GM18870 (cell line): Measurements from ENCODE around the gene RABL6.

Experiments
- ATAC-seq: cut with Tn5 transposase; IDR thresholded peaks from one replicate; pipeline ENCODE4 v1.9.1; 2021; ENCODE audit warnings: moderate library complexity; ENCODE audit not compliant: unreplicated experiment

Gene RABL6

DNA sequence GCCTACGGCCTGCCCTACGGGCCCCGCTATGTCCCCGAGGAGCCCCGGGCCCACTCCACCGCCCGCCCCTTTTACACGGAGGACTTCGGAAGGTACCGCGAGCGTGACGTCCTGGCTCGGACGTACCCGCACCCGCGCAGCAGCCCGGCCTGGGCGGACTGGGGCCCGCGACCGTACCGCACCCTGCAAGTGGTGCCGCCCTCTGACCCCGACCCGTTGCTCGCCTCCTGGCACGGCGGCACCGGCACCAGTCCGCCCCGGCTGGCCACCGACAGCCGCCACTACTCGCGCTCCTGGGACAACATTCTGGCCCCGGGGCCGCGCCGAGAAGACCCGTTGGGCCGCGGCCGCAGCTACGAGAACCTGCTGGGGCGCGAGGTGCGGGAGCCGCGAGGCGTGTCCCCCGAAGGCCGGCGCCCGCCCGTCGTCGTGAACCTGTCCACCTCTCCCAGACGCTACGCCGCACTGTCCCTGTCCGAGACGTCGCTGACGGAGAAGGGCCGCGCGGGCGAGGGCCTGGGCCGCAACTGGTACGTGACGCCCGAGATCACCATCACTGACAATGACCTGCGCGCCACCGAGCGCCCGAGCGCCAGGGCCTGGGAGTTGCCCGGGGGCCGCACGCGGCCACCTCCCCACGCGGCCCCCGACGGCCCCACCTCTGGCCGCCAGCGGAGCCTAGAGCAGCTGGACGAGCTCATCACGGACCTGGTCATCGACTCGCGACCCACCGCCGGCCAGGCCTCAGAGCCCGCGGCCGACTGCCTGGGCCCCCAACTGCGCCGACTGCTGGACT lies 37.9 kb downstream of the RABL6 start:
- no peak for ATAC-seq

DNA sequence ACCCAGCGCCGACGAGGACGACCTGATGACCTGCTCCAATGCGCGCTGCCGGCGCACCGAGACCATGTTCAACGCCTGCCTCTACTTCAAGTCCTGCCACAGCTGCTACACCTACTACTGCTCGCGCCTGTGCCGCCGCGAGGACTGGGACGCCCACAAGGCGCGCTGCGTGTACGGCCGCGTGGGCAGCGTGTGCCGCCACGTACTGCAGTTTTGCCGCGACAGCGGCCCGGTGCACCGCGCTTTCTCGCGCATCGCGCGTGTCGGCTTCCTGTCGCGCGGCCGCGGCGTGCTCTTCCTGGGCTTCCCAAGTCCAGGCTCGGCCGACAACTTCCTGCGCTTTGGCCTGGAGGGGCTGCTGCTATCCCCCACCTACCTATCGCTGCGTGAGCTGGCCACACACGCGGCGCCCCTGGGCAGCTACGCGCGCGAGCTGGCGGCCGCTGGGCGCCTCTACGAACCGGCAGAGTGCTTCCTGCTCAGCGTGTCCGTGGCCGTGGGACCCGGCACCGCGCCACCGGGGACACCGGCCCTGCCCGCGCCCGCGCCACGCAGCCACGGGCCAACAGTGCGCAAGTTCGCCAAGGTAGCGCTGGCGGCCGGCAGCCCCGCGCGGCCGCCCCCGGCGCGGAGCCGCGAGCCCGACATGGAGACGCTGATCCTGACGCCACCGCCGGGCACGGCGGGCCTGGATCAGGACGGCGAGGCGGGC lies 38.8 kb downstream of the RABL6 start:
- no peak for ATAC-seq

DNA sequence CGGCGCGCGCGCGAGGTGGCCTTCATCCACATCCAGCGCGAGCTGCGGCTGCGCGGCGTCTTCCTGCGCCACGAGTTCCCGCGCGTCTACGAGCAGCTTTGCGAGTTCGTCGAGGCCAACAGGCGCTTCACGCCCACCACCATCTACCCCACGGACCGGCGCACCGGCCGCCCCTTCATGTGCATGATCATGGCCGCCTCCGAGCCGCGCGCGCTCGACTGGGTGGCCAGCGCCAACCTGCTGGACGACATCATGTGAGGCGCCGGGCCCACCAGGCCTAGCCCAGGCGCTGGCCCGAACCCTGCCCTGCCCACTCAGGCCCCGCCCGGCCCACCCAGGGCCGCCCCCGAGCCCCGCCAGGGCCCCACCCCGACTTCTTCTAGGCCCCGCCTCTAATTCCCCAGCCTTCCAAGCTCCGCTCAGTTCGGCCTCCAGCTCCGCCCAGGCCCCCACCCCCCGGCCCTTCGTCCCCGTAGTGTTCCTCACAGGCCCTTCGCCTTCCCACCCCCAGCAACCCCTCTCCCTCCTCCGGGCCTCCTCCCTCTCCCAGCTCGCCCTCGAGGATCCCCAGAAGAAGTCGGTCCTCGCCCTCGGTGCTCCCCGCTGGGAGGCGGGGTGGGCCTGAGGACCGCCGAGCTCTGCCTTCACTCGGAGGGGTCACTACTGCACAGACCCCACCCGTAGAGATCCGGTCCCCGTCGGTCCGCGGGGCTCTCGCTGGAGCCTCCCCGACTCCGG lies 39.5 kb downstream of the RABL6 start:
- no peak for ATAC-seq

DNA sequence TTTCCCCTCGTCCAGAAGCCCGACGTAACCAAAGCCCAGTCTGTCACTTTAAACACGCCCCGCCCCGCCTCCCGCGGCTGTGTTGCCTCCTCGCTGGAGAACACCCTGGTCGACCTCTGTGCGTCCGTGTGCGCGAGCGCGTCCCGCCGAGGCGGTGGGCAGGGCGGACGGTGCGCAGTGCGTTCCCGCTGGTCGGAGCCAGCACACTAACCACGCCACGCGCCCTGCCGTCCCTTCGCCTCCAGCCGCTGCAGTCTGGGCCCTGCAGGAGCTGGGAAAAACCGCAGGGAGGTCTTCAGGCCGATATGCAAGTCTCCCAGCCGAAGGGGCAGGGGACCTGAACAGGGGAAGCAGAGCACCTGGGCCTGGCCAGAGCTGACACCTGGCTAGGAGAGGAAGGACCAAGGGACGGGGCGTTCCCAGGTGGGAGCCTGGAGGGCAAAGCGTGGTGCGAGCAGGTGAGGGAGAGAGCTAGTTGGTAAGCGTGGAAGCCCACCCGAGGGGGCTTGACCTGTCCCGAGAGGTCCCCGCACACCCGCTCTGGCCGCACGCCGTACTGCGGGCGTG lies 40.2 kb downstream of the RABL6 start:
- ATAC-seq, result no peak

DNA sequence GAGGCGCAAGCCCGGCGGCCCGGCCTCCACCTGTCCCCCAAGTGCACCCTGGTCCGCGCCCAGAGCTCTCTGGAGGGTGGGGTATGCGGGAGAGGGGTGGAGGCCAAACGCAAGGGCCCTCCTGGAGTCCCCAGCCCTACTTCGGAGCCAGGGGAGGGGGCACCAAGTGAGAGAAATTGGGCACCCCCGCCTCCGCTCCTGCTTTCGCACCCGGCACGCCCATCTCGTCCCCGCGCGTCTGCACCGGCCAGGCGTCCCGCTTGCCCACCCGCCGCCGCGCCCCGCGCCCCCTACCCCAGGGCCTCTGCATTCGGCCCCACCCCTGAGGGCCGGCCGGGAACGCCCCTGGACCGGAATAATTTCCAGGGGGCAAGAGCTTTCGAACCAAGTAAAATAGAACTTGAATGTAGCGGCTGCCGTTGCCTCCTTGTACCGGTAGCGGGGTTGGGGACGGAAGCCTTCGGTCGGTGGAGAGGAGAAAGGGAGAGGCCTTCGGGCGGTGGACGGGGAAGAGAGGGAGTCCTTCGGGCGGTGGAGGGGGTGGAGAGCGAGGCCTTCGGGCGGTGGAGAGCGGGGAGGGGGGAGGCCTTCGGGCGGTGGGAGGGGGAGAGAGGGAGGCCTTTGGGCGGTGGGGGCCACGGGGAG lies 40.8 kb downstream of the RABL6 start:
- ATAC-seq, result no peak

DNA sequence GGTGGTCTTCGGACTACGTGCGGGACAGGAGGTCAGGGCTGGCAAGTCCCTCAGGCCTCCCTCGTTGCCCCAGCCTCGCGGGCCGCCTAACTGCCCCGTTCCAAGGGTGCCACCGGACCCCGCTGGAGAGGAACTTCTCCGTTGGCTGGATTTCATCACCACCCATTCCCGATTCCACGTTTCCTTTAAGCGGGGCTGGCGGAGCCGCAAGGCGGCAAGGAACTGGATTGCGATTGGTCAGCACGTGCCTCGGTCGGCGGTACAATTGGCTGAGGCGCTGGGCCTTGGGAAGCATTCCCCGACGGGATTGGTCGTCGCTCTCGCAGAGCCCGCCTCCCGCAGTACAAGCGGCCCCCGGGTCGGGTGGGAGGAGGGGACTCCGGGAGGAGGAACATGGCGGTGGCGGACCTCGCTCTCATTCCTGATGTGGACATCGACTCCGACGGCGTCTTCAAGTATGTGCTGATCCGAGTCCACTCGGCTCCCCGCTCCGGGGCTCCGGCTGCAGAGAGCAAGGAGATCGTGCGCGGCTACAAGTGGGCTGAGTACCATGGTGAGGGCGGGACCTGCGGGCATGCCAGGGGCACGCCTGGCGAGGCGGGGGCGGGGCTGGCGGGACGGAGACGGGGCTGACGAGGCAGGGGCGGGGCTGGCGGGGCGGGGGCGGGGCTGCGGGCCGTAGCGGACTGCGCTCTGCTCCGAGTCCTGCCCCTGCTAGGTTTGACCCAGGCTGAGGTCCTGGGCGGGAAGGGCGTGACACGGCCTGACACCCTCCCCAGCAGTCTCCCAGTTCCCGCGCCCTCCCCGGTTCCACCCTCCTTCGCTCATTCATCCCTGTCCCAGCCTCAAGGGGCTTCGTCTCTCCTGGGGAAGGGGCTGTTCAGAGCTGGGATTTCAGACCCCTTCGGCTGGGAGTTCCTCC lies 41.6 kb downstream of the RABL6 start, which contains the start of gene PHPT1:
Gene PHPT1 (plus strand): TSS at position 372 of the 922 bp plus-strand sequence. CDS start 22 bp downstream, at position 394.
- ATAC-seq, result peak; percentile 81

DNA sequence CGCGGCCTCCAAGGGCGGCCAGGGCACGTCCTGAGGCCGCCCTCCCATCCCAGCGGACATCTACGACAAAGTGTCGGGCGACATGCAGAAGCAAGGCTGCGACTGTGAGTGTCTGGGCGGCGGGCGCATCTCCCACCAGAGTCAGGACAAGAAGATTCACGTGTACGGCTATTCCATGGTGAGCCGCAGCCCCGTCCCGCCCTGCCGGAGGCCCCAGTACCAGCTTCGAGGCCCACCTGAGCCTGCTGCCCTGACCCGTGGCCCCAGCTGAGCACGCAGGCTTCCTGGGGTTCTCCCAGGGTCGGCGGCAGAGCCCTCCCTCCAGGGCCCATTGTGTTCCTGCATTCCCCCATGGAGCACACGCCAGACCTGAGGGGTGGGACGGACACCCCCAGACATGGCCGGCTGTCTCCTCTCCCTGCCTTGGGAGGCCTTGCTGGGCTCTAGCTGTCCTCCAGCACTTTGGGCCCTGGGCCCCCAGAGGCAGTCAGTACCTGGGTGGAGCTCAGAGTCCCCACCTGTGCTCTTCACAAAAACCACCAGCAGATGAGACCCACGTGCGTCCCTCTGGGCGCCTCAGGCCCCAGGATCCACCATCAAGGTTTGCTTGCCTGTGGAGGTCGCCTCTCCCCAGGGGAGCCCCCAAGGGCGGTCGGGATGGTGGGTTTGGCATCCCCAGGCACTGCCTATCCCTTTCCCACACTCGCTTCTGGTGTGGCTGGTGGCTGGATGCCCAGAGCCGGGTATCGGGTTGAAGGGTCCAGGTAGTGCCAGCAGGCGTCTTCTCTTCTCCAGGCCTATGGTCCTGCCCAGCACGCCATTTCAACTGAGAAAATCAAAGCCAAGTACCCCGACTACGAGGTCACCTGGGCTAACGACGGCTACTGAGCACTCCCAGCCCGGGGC lies 42.5 kb downstream of the RABL6 start:
- no peak for ATAC-seq

DNA sequence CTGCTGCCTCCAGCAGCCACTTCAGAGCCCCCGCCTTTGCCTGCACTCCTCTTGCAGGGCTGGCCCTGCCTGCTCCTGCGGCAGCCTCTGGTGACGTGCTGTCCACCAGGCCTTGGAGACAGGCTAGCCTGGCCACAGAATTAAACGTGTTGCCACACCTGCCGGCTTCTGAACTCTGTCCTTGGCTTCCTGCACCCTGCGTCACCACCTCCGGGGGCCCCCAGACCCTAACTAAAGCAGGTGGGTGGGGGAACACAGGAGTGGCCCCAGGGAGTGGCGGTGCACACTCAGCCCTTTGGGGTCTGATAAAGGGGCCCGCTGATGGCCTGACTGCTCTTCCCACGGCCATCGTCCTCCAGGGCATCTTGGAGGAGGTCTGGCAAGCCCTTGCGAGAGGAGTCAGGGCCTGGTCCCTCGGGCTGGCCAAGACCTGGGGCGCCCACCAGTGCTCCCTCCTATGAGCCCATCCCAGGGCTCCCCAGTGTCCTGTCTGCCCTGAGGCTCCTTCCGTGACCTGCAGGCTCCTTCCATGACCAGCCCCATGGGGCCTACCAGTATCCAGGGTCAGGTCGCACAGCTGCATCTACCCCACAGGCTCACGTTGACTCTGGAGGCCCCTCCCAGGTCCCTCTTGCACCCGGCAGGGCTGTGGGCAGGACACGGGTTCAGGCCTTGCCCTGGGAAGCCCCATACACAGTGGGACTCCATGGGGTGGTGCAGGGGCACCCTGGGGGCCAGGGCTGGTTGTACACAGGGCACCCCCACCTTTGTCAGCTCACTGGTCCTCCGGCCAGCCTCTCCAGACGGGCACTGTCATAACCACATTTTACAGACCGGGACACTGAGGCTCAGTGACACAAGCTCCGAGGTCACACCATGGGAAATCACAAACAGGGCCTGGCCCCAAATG lies 43.4 kb downstream of the RABL6 start:
- no peak for ATAC-seq

DNA sequence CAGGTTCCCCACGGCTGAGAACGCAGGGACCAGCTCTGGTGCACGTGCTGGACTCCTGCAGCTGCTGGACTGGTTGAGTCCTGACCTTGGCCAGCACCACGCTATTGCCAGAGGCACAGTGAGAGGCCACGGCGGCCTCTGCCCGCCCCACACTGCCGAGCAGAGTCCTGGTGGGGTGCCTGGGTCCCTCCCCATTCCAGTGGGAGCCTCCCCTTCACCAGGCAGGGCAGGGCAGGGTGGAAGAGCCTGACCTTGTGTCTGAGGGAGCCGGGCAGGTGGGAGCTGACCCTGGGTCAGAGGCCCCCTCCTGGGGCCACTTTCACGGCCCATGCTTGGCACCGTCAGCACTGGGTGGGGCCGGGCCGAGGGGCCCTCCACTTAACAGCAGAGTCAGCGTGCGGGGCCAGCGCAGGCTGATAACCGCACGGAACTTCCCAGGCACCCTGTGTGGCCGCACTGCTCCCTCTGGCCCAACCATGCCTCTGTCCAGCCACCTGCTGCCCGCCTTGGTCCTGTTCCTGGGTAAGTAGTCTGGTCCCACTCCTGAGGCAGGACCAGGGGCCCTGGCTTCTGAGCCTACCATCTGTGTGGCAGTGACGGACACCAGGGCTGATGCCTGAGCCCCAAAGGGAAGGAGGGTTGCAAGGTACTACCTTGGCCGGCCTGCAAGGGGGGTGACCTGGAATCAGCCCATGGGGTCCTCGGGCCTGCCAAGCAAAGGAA lies 44.4 kb downstream of the RABL6 start, which contains the start of gene MAMDC4:
Gene MAMDC4 (plus strand): TSS at position 406 of the 723 bp plus-strand sequence. CDS start 71 bp downstream, at position 477.
- ATAC-seq, result no peak

DNA sequence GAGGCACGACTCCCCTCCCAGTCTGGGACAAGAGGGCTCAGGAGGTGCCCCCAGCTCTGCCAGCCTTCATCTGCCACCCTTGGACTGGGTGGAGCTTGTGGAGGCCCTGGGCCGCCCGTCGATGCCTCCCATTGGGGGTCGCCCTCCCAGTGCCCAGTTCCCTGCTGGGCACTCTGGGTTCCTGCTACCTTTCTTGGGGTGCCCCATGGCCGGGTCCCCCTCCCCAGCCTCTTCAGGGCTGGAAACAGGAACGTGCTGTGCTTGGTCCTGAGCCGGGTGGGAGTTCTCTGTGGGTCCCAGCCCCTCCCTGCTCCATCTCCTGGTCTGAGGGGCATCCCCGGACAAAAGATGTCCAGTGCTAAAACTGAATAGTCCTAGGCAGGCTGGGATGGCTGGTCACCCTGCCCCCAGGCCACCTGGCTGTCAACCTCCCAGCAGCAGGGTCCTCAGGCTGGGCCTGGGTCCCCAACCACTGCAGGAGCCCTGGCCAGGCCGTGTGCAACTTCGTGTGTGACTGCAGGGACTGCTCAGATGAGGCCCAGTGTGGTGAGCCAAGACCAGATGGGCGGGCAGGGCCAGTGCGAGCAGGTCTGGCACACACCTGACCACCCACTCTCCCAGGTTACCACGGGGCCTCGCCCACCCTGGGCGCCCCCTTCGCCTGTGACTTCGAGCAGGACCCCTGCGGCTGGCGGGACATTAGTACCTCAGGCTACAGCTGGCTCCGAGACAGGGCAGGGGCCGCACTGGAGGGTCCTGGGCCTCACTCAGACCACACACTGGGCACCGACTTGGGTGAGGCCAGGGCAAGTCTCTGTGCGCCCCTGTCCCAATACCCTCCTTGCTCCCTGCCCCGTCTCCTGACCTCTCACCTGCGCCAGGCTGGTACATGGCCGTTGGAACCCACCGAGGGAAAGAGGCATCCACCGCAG lies 45.2 kb downstream of the RABL6 start:
- ATAC-seq, result no peak

DNA sequence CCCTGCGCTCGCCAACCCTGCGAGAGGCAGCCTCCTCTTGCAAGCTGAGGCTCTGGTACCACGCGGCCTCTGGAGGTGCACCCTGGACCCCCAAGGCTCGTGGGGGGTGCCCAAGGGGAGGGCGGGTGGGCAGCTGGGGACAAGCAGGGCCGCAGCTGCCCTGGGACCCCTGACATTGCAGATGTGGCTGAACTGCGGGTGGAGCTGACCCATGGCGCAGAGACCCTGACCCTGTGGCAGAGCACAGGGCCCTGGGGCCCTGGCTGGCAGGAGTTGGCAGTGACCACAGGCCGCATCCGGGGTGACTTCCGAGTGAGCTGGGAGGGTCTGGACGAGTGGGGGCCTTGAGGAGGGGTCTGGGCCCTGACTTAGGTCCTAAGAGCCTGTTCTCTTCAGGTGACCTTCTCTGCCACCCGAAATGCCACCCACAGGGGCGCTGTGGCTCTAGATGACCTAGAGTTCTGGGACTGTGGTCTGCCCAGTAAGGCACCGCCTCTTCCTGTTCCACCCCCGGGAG lies 45.9 kb downstream of the RABL6 start:
- ATAC-seq, result no peak

DNA sequence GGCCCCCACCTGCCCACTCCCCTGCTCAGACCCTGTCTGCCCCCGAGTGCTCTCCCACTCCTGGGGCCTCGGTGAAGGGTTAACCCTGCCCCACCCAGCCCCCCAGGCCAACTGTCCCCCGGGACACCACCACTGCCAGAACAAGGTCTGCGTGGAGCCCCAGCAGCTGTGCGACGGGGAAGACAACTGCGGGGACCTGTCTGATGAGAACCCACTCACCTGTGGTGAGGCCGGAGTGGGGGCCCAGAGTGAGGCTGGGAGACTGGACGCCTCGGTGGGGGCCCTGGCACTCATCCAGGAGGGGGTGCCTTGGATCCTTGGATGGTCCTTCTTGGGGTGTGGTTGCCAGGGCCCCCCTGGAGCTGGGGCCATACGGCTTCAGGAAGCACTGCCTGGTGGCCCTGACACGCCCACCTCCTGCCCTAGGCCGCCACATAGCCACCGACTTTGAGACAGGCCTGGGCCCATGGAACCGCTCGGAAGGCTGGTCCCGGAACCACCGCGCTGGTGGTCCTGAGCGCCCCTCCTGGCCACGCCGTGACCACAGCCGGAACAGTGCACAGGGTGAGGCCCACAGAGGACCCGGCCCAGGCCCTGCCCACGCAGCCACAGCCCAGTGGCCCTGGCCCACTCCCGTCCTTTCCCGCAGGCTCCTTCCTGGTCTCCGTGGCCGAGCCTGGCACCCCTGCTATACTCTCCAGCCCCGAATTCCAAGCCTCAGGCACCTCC lies 46.5 kb downstream of the RABL6 start:
- no peak for ATAC-seq

DNA sequence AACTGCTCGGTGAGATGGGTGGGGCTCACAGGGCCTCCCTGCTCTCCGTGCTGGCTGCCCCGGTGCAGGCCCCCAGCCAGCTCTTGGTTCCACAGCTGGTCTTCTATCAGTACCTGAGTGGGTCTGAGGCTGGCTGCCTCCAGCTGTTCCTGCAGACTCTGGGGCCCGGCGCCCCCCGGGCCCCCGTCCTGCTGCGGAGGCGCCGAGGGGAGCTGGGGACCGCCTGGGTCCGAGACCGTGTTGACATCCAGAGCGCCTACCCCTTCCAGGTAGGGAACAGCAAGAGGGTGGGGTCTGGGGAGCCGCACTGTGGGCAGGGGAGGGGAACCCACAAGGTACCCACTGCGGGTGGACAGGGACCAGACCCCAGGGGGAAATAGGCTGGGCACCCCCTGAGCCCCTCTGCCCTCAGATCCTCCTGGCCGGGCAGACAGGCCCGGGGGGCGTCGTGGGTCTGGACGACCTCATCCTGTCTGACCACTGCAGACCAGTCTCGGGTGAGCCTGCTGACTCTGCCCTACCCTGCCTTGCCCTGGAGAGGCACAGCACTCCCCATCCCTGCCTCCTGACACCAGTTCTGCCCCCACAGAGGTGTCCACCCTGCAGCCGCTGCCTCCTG lies 47.2 kb downstream of the RABL6 start:
- no peak for ATAC-seq

DNA sequence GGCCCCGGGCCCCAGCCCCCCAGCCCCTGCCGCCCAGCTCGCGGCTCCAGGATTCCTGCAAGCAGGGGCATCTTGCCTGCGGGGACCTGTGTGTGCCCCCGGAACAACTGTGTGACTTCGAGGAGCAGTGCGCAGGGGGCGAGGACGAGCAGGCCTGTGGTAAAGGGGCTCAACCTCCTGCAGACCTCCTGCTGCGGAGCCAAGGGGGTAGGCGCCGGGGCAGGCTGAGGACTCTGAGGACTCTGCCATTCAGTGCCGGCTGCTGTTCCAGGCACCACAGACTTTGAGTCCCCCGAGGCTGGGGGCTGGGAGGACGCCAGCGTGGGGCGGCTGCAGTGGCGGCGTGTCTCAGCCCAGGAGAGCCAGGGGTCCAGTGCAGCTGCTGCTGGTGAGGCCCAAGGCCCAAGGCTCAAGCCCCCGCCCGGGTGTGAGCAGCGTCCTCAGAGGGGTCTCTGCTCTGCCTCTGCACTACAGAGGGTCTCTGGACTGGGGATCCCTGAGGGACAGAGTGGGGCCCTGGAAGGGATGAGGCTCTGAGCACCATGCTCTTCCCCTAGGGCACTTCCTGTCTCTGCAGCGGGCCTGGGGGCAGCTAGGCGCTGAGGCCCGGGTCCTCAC lies 47.8 kb downstream of the RABL6 start:
- no peak for ATAC-seq
